GM12875 (cell line): ENCODE results near the gene KCNG4.
A peak's percentile ranks its signal among the peaks of the same experiment; 100 is the strongest.

Source experiments
- H3K4me3 ChIP-seq: one replicate; pipeline ENCODE4 v1.5.1; 2011; ENCODE audit warnings: low read depth, low read length, control low read depth
- CTCF ChIP-seq: IDR thresholded peaks from 2 replicates; pipeline ENCODE4 v1.5.1; 2011; ENCODE audit warnings: low read depth, mild to moderate bottlenecking, control low read depth, inconsistent platforms, low read length, moderate library complexity, borderline replicate concordance; ENCODE audit not compliant: insufficient read depth

KCNG4 gene

DNA sequence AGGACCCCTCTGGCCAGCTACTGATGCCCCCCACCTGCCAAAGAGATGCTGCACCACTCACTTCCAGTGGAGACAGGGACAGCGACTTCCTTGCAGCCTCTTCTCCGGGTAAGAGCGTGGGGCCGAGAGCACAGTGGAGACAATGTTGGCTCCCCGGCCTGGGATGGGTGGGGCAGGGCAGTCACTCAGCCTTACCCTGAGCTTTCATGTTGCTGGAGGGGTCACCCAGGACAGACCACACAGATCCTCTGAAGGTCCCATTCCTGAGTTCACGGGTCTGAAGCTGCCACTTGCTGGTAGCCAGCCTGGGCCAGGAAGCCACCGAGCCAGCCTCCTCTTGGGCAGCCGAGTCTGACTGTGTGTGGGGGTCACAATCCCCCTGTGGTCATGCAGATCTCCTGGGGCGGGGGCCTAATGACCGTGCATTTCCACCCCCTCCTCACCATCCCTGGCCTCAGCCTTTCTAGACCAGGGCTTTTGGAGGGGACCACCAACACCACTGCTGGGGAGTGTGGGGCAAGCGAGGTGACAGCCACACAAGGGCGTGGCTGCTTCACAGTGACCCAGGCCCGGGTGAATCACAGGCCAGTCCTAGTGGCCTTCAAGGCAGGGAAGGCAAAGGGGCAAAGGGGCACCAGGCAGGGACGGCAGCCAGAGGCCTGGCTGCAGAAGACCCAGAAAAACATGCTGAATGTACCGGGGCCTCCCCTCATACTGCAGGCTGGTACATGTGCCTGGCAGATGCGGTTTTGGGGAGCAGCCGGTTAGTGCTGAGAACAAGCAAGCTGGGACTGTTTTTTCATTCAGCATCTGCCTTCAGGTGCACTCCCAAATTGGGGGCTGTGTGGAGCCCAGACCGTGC, 63.4 kb downstream of the KCNG4 start:
- no peak for TF ChIP-seq CTCF
- no peak overlapping the region for H3K4me3 ChIP-seq

GRCh38 chr16:84175350-84176081, 64.3 kb downstream of the KCNG4 start:
- TF ChIP-seq CTCF: peak; percentile 74
- no peak overlapping the region for H3K4me3 ChIP-seq

GRCh38 chr16:84174396-84174795, 65.4 kb downstream of the KCNG4 start:
- H3K4me3 ChIP-seq: no peak overlapping the region

GRCh38 chr16:84169765-84170310, 70.0 kb downstream of the KCNG4 start:
- no peak for TF ChIP-seq CTCF
- no peak overlapping the region for H3K4me3 ChIP-seq

More at GRCh38 chr16:84174396-84174795, 65.4 kb downstream of the KCNG4 start:
- no peak for TF ChIP-seq CTCF
